GM12891 (cell line): ENCODE data around the gene ANKRD13B.

Source experiments
- PAX5 ChIP-seq: IDR thresholded peaks from 2 replicates; pipeline ENCODE4 v1.6.1; 2011; ENCODE audit warnings: low read length, moderate library complexity, mild to moderate bottlenecking; ENCODE audit not compliant: insufficient read depth, severe bottlenecking
- POLR2A ChIP-seq: IDR thresholded peaks from 2 replicates; pipeline ENCODE4 v1.6.1; 2011; ENCODE audit warnings: low read depth, low read length, control low read depth
- POLR2AphosphoS5 ChIP-seq: IDR thresholded peaks from 2 replicates; pipeline ENCODE4 v1.6.1; 2011; ENCODE audit warnings: low read depth, low read length, control low read depth
- POU2F2 ChIP-seq: IDR thresholded peaks from 2 replicates; pipeline ENCODE4 v1.6.1; 2011; ENCODE audit warnings: low read depth, mild to moderate bottlenecking, control low read depth, low read length, moderate library complexity
- SPI1 ChIP-seq: IDR thresholded peaks from 2 replicates; pipeline ENCODE4 v1.6.1; 2011; ENCODE audit warnings: low read depth, low read length, control low read depth
- TAF1 ChIP-seq: IDR thresholded peaks from 2 replicates; pipeline ENCODE4 v1.6.1; 2011; ENCODE audit warnings: low read depth, low read length, control low read depth

DNA sequence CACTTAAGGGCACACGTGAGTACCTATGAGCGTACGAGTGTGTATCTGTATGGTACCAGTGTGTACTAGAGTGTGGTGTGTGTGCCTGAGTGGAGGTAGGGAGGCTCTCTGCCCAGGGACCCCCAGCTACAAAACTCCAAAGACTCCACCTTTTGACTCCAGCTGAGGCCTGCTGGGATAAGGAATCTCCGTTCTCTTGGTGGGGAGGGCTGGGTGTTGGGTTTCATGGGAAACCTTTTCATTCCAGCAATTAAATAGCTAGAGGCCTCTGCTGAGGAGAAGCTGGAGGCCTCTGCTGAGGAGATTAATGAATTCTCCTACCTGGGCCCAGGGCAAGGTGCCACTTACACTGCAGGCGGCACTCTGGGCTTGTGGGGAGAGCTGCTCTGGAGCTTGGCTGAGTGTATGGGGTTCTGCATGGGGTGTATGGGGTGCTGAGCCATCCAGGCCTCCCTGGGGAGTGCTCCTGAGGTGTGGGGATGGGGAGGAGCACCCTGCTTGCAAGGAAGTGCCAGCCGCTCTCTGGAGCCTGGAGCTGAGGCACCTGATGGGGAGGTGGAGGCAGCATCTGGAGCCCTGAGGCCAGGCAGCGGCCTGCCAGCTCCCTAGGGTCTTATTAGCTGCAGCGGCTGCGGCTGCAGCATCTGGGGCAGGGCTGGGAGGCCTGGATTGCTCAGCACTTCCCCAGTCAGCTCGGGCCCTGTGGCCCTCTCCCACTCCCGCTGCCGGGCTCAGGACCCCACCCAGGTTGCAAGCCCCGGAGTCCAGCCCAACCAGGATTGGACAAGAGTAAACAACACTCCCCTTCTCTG is 4.6 kb downstream of the ANKRD13B start:
- TF ChIP-seq POLR2A (no peak), TAF1 (no peak), POLR2AphosphoS5 (no peak), PAX5 (no peak), POU2F2 (no peak), SPI1 (no peak)
